ENCODE results near the gene KRT72.

DNA sequence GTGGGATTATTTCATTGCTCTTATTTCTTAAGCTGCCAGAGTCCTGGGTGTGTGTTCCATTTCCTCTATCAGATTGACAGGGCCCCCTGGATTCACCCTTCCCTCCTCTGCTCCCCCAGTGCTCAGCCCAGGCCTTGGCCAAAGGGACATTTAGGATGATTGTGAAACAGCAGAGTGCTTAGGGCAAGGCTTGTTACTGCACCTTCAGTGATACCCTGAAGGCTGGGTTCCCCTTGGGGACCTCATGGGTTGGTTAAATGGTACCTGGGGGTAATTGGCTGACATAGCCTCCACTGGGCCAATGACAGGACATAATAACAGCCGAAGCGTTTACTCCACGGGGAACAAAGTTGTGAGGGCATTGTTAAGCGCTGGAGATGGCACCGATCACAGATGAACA is 1.3 kb upstream of the KRT72 start:
- TF ChIP-seq, protein P1, sequence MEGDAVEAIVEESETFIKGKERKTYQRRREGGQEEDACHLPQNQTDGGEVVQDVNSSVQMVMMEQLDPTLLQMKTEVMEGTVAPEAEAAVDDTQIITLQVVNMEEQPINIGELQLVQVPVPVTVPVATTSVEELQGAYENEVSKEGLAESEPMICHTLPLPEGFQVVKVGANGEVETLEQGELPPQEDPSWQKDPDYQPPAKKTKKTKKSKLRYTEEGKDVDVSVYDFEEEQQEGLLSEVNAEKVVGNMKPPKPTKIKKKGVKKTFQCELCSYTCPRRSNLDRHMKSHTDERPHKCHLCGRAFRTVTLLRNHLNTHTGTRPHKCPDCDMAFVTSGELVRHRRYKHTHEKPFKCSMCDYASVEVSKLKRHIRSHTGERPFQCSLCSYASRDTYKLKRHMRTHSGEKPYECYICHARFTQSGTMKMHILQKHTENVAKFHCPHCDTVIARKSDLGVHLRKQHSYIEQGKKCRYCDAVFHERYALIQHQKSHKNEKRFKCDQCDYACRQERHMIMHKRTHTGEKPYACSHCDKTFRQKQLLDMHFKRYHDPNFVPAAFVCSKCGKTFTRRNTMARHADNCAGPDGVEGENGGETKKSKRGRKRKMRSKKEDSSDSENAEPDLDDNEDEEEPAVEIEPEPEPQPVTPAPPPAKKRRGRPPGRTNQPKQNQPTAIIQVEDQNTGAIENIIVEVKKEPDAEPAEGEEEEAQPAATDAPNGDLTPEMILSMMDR (IDR thresholded peaks at IDR 0.05; ENCODE audit: low read length), result no peak
- TF ChIP-seq EZH2phosphoT487 (IDR thresholded peaks at IDR 0.05; ENCODE audit: low read length), result no peak
- no peak for TF ChIP-seq EZH2 (optimal IDR thresholded peaks at IDR 0.05; ENCODE audit: low read depth, low read length)

Data from MM.1S (cell line).